ENCODE data around the gene CRYBG2.
A peak's percentile ranks its signal among the peaks of the same experiment; 100 is the strongest.
"Not testable (repeated sequence)": the region's sequence is repeated elsewhere in the genome, so short reads cannot be mapped to it uniquely, and the experiment has no call there.

Gene CRYBG2

GRCh38 chr1:26317612-26318337 lies 36.2 kb downstream of the CRYBG2 start, which contains the start of gene CD52:
CD52 (plus strand) TSS chr1:26317958; CDS start chr1:26318018, 60 bp downstream.
- no peak for DNase-seq (ENCODE audit: low spot score)

GRCh38 chr1:26317146-26317545 lies 36.8 kb downstream of the CRYBG2 start:
- DNase-seq (ENCODE audit: low spot score), result no peak

GRCh38 chr1:26315874-26316850 lies 37.8 kb downstream of the CRYBG2 start:
- DNase-seq (ENCODE audit: low spot score), result no peak

- DNase-seq (ENCODE audit: low spot score), result no peak
Measured at GRCh38 chr1:26314501-26314900, 39.4 kb downstream of the CRYBG2 start.

GRCh38 chr1:26307966-26308899 lies 45.7 kb downstream of the CRYBG2 start:
- not testable (repeated sequence) for DNase-seq (ENCODE audit: low spot score)

GRCh38 chr1:26307363-26307781 lies 46.6 kb downstream of the CRYBG2 start:
- no peak for DNase-seq (ENCODE audit: low spot score)

GRCh38 chr1:26306290-26307229 lies 47.4 kb downstream of the CRYBG2 start, which contains the start of gene UBXN11:
UBXN11 (minus strand) TSS chr1:26306636; CDS start chr1:26302883, 3,753 bp downstream.
- peak; percentile 99 for DNase-seq (ENCODE audit: low spot score)

- no peak for DNase-seq (ENCODE audit: low spot score)
Measured at GRCh38 chr1:26305667-26306289, 48.2 kb downstream of the CRYBG2 start.

GRCh38 chr1:26302733-26303405 lies 51.1 kb downstream of the CRYBG2 start:
- peak; percentile 96 for DNase-seq (ENCODE audit: low spot score)

GRCh38 chr1:26300578-26301275 lies 53.2 kb downstream of the CRYBG2 start:
- DNase-seq (ENCODE audit: low spot score), result no peak

GRCh38 chr1:26297791-26298124 lies 56.2 kb downstream of the CRYBG2 start:
- DNase-seq (ENCODE audit: low spot score), result no peak

GRCh38 chr1:26297057-26297790 lies 56.7 kb downstream of the CRYBG2 start:
- no peak for DNase-seq (ENCODE audit: low spot score)

- DNase-seq (ENCODE audit: low spot score), result no peak
Measured at GRCh38 chr1:26296340-26297056, 57.4 kb downstream of the CRYBG2 start.

GRCh38 chr1:26295194-26296138 lies 58.5 kb downstream of the CRYBG2 start:
- DNase-seq (ENCODE audit: low spot score), result no peak

GRCh38 chr1:26293911-26294463 lies 59.9 kb downstream of the CRYBG2 start:
- DNase-seq (ENCODE audit: low spot score), result no peak

GRCh38 chr1:26292735-26293134 lies 61.2 kb downstream of the CRYBG2 start:
- DNase-seq (ENCODE audit: low spot score), result not testable (repeated sequence)
